Aorta (tissue), 5 donors: Measurements from ENCODE around the gene KLK2. TPM values are rescaled to one million over a fixed set of nuclear protein-coding genes. Genes with fewer than 3 reads are reported as not detected.
"Not testable (repeated sequence)": the region's sequence is repeated elsewhere in the genome, so short reads cannot be mapped to it uniquely, and the experiment has no call there.

ENCODE experiments used
- ATAC-seq: fragments of 200-7000 bp; cut with Tn5 transposase; one replicate; pipeline ENCODE4 v1.9.1; 2022; ENCODE audit warnings: moderate library complexity; ENCODE audit not compliant: low FRiP score
- DNase-seq, 2 donors: peaks; one replicate each; pipeline ENCODE4 v3.0.0-alpha.2; 2020
- H3K27ac ChIP-seq, 2 donors: one replicate each; pipeline ENCODE4 v1.5.1; 2013; ENCODE audit warnings: low read length in 2 of 2, mild to moderate bottlenecking in 2 of 2, moderate library complexity in 2 of 2, control low read depth in 1 of 2, inconsistent platforms in 1 of 2, low read depth in 1 of 2
- H3K27me3 ChIP-seq, 2 donors: one replicate each; pipeline ENCODE4 v1.6.1; 2013; ENCODE audit warnings: control low read depth in 1 of 2, low read length in 1 of 2, mild to moderate bottlenecking in 1 of 2, moderate library complexity in 1 of 2; ENCODE audit not compliant: insufficient read depth in 2 of 2, control insufficient read depth in 1 of 2
- H3K36me3 ChIP-seq, 2 donors: one replicate each; pipeline ENCODE4 v1.6.1; 2013; ENCODE audit warnings: control low read depth in 1 of 2, low read length in 1 of 2, mild to moderate bottlenecking in 1 of 2; ENCODE audit not compliant: insufficient read depth in 2 of 2, control insufficient read depth in 1 of 2
- H3K4me1 ChIP-seq, 2 donors: one replicate each; pipeline ENCODE4 v1.6.1; 2013; ENCODE audit warnings: low read length in 2 of 2, control low read depth in 1 of 2, mild to moderate bottlenecking in 1 of 2, moderate library complexity in 1 of 2; ENCODE audit not compliant: insufficient read depth in 2 of 2, control insufficient read depth in 1 of 2
- H3K4me3 ChIP-seq, 2 donors: one replicate each; pipeline ENCODE4 v1.5.1; 2013; ENCODE audit warnings: low read length in 2 of 2, control low read depth in 1 of 2, mild to moderate bottlenecking in 1 of 2
- H3K9me3 ChIP-seq: one replicate; pipeline ENCODE4 v1.6.1; 2013; ENCODE audit warnings: mild to moderate bottlenecking, low read length; ENCODE audit not compliant: control insufficient read depth
- WGBS, 2 donors: extraction: QIAGEN DNeasy Blood & Tissue Kit; methylation state at CpG; one replicate each; pipeline ENCODE4 v1.1.7; 2013; 5-methylcytosine and 5-hydroxymethylcytosine counted together
- intact Hi-C, 2 donors: fragments of 100-400 bp; cut with DNase I; formaldehyde crosslinking; loops; one replicate each; pipeline versions ENCODE4 v1.14.2 to v1.15.0; 2022
- polyA plus RNA-seq, 2 donors: library from polyadenylated mRNA; stranded (reverse); fragments of 200-250 nt; gene quantifications; one replicate each; pipeline ENCODE4 v1.2.3, GENCODE V29; 2013
- total RNA-seq, 2 donors: library from RNA; stranded (reverse); fragmentation: NEBNext Ultra II Directional; extraction: Animal tissue kit (Norgen Biotek cat#: 25700); gene quantifications; one replicate each; pipeline ENCODE4 v1.2.1, GENCODE V29; 2021
- donor health status: healthy with polysubstance abuse.
- donor health status: Bipolar disorder and iron deficiency.
- donor health status: DM: no; HTN: no; CAD: no.
- donor health status: DM: no; HTN: no; CAD: no.
- donor health status: DM: yes; HTN: yes; CAD: no.

KLK2 gene
- total and polyA plus RNA-seq, 4 donors: not detected

DNA sequence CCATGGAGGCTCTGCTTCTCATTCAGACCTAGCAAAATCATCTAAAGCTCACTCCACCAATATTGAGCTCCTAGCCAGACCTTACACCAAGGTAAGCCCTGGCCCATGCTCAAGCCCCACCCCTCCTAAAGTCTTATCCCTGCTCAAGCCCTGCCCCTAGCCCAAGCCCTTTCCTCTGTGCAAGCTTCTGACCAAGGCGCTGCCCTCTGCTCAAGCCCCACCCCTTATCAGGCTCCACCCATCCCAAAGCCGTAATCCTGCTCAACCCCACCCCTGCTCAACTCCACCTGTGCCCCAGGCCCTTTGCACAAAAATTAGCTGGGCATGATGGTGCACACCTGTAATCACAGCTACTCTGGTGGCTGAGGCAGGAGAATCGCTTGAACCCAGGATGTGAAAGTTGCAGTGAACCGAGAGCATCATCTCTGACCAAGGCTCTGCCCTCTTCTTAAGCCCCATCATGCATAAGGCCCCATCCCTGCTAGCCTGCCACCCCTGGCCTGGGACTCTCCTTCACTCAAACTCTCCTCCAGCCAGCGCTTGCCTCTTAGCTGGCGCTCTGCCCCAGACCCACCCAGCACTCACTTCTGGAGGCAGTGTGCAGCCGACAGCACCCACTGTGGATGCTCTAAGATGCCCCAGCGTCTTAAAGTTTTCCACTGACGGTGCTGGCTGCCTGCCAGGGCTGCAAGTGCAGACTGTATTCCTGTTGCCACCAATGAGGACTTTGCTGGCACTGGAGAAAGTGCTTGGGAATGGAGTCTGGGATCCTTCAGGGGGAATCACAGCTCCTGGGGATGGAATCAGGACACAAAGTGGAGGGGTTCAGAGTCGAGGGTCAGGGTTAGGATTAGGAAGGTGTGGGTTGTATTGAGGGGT is 21.5 kb downstream of the KLK2 start:
- intact Hi-C loops: no loop called here
- no peak overlapping the region for H3K4me3 ChIP-seq
- WGBS, 2 donors: 64 to 69% methylated on average over 10 of the region's 10 CpGs
- ATAC-seq (no peak), DNase-seq (no peak)
- H3K27me3 ChIP-seq: no peaks in the 10 kb centered on the region
- no peaks in the 10 kb centered on the region for H3K9me3 ChIP-seq
- H3K36me3 ChIP-seq: no peaks in the 10 kb centered on the region
- no peaks in the 10 kb centered on the region for H3K4me1 ChIP-seq
- no peak overlapping the region for H3K27ac ChIP-seq

DNA sequence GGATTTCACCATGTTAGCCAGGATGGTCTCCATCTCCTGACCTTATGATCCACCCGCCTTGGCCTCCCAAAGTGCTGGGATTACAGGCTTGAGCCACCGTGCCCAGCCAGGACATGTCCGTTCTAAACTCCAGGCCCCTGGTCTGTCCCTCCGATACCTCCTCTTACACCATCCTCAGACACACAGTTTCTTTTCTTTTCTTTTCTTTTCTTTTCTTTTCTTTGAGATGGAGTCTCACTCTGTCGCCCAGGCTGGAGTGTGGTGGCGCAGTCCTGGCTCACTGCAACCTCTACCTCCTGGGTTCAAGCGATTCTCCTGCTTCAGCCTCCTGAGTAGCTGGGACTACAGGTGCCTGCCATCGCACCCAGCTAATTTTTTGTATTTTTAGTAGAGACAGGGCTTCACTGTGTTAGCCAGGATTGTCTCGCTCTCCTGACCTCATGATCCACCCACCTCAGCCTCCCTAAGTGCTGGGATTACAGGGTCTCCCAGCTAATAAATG is 22.9 kb downstream of the KLK2 start:
- H3K27ac ChIP-seq, H3K36me3 ChIP-seq, H3K27me3 ChIP-seq, ATAC-seq, H3K4me3 ChIP-seq, intact Hi-C loops, H3K4me1 ChIP-seq, H3K9me3 ChIP-seq, DNase-seq: not testable (repeated sequence)
- WGBS, 2 donors: 77 to 81% methylated on average over 9 of the region's 9 CpGs

DNA sequence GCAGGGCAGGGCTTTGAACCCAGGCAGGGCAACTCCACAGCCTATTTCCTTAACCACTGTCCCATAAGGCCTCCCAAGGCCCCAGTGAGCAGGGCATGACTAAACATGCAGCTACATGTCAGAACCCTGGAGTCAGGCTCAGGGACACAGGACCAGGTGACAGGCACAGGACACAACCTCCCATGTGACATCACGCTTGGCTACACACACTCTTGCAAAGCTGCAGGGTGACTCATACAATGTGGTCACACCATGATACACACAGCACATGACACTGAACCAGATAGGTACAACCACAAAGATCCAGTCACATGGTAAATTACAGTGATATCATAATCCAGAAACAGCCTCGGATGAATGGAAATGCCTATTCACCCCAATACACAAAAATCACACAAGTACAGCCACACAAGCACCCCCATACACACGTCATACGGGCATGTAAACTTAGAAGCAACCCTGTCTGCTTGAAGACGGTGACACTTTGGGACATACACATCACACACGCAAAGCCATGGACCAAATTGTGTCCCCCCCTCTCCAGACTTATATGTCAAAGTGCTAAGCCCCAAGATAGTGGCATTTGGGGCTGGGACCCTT is 23.5 kb downstream of the KLK2 start:
- no peaks in the 10 kb centered on the region for H3K36me3 ChIP-seq
- H3K4me1 ChIP-seq: no peaks in the 10 kb centered on the region
- H3K27me3 ChIP-seq: no peaks in the 10 kb centered on the region
- intact Hi-C loops: no loop called here
- ATAC-seq: no peak
- 69 to 70% methylated on average over 6 of the region's 6 CpGs for WGBS, 2 donors
- no peak overlapping the region for H3K27ac ChIP-seq
- no peaks in the 10 kb centered on the region for H3K9me3 ChIP-seq
- no peak overlapping the region for H3K4me3 ChIP-seq
- DNase-seq: no peak

DNA sequence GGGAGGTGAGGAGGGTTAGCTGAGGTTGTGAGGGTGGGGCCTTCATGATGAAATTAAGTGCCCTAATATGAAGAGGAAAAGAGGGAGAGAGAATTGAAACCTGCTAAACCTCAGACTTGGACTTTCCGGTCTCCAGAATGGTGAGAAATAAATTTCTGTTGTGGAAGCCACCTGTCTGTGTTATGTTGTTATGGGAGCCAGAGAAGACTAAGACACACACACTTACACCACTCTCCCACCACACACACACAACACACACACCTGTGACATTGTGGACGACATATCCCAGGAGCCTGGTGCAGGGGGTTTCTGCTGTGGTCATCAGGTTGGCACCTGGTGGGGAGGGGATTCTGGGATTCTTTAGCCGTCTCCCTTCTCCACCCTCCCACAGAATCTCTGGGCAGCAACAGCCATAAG is 24.0 kb downstream of the KLK2 start:
- Histone ChIP-seq H3K4me1 (no peaks in the 10 kb centered on the region), H3K27me3 (no peaks in the 10 kb centered on the region), H3K27ac (no peak overlapping the region), H3K9me3 (no peaks in the 10 kb centered on the region), H3K36me3 (no peaks in the 10 kb centered on the region), H3K4me3 (no peak overlapping the region)
- intact Hi-C loops: no loop called here
- WGBS, 2 donors: 54 to 70% methylated on average over 3 of the region's 3 CpGs
- DNase-seq (no peak), ATAC-seq (no peak)

DNA sequence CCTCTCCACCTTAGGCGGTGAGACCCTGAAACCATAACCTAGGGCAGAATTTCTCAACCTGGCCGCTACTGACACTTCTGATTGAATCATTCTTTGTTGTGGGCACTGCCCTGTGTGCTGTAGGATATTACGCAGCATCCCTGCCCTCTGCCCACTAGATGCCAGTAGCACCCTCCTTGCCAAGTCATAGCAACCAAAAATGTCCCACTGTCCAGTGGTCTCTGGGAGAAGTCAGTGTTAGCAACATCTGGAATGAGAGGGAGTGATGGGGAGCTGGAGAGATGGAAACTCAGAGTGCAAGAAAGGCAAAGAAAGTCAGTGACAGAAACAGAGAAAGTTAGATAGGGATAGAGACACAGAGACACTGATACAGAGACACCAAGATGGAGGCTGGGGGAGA is 24.4 kb downstream of the KLK2 start:
- intact Hi-C loops: no loop called here
- no peaks in the 10 kb centered on the region for H3K36me3 ChIP-seq
- H3K27ac ChIP-seq: no peak overlapping the region
- no peaks in the 10 kb centered on the region for H3K9me3 ChIP-seq
- H3K4me3 ChIP-seq: no peak overlapping the region
- WGBS, 2 donors: 78 to 89% methylated on average over 3 of the region's 3 CpGs
- DNase-seq (no peak), ATAC-seq (no peak)
- no peaks in the 10 kb centered on the region for H3K4me1 ChIP-seq
- H3K27me3 ChIP-seq: no peaks in the 10 kb centered on the region

DNA sequence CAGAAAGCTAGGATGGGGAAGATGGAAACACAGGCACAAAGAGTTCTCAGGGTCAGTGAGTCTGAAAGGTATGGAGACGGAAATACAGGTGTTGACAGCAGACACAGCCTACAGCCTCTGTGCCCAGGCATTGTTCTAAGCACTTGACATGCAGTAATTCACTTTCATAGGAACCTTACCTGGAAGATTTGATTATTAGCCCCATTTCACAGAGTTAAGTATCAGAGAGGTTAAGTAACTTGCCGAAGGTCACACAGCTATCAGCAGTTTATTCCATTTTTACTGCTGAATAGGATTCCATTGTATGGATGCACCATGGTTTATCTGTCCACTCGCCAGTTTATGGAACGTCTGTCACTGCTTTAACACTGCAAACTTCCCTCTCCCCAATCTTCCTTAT is 24.8 kb downstream of the KLK2 start:
- Histone ChIP-seq H3K36me3 (no peaks in the 10 kb centered on the region), H3K4me1 (no peaks in the 10 kb centered on the region), H3K9me3 (no peaks in the 10 kb centered on the region), H3K27ac (no peak overlapping the region), H3K4me3 (no peak overlapping the region), H3K27me3 (no peaks in the 10 kb centered on the region)
- intact Hi-C loops: no loop called here
- 72 to 75% methylated on average over 4 of the region's 4 CpGs for WGBS, 2 donors
- no peak for DNase-seq
- no peak for ATAC-seq

DNA sequence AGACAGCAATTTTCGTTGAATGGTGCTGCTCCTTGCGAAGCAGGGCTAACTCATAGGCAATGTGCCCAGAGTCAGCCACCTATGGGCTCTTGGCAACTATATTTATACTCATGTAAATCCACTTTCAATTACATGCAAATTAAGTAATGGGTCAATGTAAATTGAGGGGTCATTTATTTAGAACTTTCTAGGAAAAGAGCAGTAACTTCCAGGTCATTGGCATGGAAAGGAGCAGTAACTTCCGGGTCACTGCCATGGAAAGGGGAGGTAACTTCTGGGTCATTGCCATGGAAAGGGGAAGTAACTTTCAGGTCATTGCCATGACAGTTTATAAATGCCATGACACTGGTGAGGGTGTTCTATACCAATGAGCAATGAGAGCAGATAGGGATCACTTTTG is 26.3 kb downstream of the KLK2 start:
- H3K9me3 ChIP-seq: no peaks in the 10 kb centered on the region
- ATAC-seq (no peak), DNase-seq (no peak)
- H3K4me1 ChIP-seq: no peaks in the 10 kb centered on the region
- WGBS, 2 donors: 82 to 84% methylated on average over 3 of the region's 3 CpGs
- H3K4me3 ChIP-seq: no peak overlapping the region
- intact Hi-C loops: no loop called here
- no peaks in the 10 kb centered on the region for H3K27me3 ChIP-seq
- no peak overlapping the region for H3K27ac ChIP-seq
- H3K36me3 ChIP-seq: no peaks in the 10 kb centered on the region

DNA sequence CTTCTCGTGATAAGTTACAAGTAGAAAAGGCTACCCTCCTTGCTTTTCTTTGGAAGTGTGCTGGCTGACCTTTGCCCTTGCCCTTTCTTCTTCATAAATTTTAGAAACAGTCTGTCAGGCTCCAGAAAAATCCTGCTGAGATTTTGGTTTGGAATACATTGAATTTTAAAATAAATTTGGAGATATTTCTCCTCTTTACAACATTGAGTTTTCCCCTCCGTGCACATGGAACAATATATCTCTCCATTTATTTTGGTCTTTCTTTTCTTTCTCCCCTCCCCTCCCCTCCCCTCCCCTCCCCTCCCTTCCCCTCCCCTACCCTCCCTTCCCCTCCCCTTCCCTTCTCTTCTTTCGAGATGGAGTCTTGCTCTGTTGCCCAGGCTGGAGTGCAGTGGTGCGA is 29.4 kb downstream of the KLK2 start:
- H3K27ac ChIP-seq: no peak overlapping the region
- H3K9me3 ChIP-seq: no peaks in the 10 kb centered on the region
- no peak for DNase-seq
- no peaks in the 10 kb centered on the region for H3K36me3 ChIP-seq
- ATAC-seq: no peak
- intact Hi-C loops: no loop called here
- no peaks in the 10 kb centered on the region for H3K27me3 ChIP-seq
- 40 to 57% methylated on average over 2 to 4 of the region's 4 CpGs for WGBS, 2 donors
- no peaks in the 10 kb centered on the region for H3K4me1 ChIP-seq
- no peak overlapping the region for H3K4me3 ChIP-seq

DNA sequence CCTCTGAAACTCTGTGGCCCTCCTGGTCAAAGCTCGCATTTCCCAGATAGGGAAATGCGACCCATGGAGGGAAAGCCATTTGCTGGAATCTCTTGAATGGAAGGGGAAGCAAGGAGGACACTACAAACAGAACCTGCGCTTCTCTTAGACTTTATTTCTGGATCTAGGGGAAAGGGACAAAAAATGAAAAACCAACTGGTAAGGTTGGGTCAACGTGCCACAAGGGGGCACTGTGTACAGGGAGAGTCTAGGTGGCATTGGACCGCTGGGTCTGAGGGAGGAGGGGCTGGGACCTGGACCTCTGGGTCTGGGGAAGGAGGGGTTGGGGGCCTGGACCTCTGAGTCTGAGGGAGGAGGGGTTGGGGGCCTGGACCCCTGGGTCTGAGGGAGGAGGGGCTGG is 33.0 kb downstream of the KLK2 start:
- Histone ChIP-seq H3K27ac (no peak overlapping the region), H3K36me3 (no peaks in the 10 kb centered on the region), H3K9me3 (no peaks in the 10 kb centered on the region), H3K4me1 (no peaks in the 10 kb centered on the region), H3K27me3 (no peaks in the 10 kb centered on the region), H3K4me3 (no peak overlapping the region)
- DNase-seq: no peak
- 16 to 17% methylated on average over 5 of the region's 5 CpGs for WGBS, 2 donors
- no peak for ATAC-seq
- intact Hi-C loops: no loop called here
